ENCODE results near the gene PATL2.
"Not testable (repeated sequence)": the region's sequence is repeated elsewhere in the genome, so short reads cannot be mapped to it uniquely, and the experiment has no call there.

The PATL2 gene

GRCh38 chr15:44711096-44711742 is at the start of gene PATL2, which contains the start of gene B2M:
Gene PATL2 (minus strand): TSS chr15:44711323. CDS start chr15:44676490, 34,833 bp downstream.
Gene B2M (plus strand): TSS chr15:44711517. CDS start chr15:44711547, 30 bp downstream.
- peak; percentile 96 for DNase-seq (ENCODE audit: low spot score)

DNA sequence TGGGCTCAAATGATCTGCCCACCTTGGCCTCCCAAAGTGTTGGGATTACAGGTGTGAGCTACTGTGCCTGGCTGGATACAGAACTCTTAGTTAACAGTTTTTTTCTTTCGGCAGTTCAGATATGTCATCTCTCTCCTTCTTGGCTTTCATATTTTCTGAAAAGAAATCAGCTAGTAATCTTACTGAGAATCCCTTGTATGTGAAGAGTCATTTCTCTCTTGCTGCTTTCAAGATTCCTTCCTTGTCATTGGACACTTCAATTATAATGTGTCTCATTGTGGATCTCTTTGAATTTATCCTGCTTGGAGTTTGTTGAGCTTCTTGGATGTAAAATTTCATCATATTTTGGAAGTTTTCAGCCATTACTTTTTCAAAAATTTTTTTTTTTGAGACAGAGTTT is 42.2 kb upstream of the PATL2 start:
- no peak for DNase-seq (ENCODE audit: low spot score)

GRCh38 chr15:44743454-44743853 is 32.3 kb upstream of the PATL2 start:
- not testable (repeated sequence) for DNase-seq (ENCODE audit: low spot score)

- DNase-seq (ENCODE audit: low spot score) = not testable (repeated sequence)
Measured at GRCh38 chr15:44739222-44739847, 28.2 kb upstream of the PATL2 start.

- peak; percentile 57 for DNase-seq (ENCODE audit: low spot score)
Measured at GRCh38 chr15:44738340-44738984, 27.3 kb upstream of the PATL2 start.

DNA sequence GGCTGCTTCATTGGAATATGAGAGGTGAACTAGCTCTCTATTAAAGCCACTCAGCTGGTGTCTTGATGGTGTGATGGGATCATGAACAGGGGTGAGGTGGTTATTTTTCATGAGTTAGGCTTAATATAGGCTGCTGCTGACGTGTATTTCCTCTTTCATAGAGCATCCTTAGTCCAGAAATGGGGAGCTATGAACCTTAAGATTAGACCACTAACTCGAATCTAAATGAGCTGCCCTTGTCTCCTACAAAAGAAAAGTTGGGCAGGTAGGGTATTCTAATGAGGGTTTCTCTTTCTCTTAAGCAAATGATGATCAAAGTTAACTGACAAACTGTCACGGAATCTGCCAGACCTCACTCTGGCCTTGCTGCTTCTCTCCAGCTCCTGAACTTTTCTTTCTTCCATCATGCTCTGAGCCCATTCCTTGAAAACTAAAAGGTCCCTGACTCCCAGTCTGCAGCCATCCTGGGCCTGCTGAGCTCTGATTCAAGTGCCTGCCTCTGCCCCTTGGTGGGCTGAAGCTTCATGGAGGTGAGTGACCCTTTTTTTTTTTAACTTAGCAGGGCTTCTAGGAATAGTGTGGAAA is 25.1 kb upstream of the PATL2 start, which contains the start of gene TRIM69:
Gene TRIM69, plus strand, starts transcription at position 348 of the 585 bp plus-strand sequence. Its CDS starts 177 bp downstream, at position 525.
- DNase-seq (ENCODE audit: low spot score) = no peak

DNA sequence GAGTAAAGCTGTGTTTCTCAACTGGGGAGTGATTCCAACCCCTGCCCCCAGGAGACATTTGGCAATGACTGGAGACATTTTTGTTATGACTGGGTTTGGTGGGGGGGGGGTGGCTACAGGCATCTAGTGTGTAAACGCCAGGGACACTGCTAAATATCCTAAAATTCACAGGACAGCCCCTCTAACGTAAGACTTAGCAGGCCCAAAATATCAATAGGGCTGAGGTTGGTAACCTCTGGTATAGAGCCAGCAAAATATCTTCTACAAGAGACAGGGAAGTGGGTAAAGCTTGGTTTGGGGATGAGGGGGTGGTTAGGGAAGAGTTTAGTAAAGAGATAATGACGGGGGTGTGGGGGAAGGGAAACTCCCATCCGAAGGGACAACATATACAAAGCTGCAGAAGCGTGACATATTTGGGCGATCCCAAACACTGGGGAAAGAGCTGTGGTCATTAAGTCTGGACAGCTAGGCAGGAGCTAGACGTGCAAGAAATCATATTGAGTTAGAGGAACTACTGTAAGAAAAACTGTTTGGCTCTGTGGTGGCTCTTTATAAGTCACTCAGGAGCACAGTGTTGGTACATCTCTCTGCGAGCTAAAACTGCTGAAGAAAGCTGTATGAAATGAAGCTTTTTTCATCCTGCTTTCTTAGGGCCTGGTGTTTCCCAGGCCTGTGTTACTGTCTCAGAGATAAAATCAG is 24.5 kb upstream of the PATL2 start:
- no peak for DNase-seq (ENCODE audit: low spot score)

DNA sequence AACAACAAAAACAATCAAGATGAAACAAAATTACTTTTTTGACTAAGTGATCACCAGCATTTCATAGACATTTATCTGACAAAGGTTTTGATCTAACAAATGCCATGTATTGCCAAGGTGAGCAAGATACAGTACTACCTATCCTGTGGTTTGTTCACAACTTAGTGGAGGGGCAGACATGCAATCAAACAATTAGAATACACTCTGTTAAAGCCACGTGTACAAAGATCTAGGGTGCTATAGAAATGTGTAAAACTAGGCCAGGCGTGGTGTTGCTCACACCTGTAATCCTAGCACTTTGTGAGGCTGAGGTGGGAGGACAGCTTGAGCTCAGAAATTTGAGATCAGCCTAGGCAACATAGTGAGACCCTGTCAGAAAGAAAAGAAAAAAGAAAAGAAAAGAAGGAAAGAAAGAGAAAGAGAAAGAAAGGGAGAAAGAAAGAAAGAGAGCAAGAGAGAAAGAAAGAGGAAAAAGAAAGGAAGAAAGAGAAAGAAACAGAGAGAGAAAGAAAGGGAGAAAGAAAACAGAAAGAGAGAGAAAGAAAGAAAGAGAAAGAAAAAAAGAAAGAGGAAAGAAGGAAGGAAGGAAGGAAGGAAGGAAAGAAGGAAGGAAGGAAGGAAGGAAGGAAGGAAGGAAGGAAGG is 23.8 kb upstream of the PATL2 start:
- DNase-seq (ENCODE audit: low spot score) = no peak

- DNase-seq (ENCODE audit: low spot score) = no peak
Measured at GRCh38 chr15:44729408-44730127, 18.4 kb upstream of the PATL2 start.

GRCh38 chr15:44728576-44729407 is 17.7 kb upstream of the PATL2 start:
- DNase-seq (ENCODE audit: low spot score) = peak; percentile 97

DNA sequence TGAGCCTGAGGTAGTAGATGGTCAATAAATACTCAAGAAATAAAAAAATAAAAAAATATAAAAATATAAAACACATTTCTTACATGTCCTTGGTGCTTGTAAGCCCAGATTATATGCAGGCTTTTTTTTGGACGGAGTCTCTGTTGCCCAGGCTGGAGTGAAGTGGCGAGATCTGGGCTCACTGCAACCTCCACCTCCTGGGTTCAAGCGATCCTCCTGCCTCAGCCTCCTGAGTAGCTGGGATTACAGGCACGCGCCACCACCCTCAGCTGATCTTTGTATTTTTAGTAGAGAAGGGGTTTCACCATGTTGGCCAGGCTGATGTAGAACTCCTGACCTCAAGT is 17.1 kb upstream of the PATL2 start:
- not testable (repeated sequence) for DNase-seq (ENCODE audit: low spot score)

DNA sequence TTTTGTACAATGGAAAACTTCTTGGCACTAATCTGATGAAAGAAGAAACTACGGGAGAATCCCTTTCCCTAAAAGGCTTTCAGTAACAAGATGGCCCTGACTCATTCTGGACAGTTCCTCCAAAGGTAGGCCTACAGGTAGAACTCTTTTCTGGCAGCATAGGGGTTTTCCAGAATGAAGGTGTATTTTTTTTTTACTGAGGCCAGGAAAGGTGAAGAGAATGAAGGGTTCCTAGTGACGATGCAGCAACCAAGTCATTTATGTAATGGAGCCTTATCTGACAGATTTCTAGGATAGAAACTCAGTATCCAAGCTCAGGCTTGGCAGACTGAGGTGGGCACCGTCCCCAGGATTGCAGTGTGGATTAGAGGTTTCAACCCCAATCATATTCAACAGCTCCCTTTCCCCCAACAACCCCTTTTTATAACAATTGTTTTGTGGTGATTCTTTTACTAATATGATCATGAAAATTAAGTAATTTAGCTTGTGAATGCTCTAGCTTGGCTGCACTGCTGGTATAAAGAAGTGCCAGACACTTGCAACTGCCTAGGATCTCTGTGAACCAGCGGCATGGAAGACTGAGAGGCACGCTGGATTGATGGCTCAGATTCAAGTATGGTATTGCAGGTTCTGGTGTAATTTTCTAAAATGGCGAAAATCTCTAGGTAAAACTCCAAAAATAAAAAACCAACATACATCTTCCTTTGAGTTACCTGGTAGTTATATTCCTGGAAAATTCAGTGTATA is 16.5 kb upstream of the PATL2 start:
- DNase-seq (ENCODE audit: low spot score) = no peak

DNA sequence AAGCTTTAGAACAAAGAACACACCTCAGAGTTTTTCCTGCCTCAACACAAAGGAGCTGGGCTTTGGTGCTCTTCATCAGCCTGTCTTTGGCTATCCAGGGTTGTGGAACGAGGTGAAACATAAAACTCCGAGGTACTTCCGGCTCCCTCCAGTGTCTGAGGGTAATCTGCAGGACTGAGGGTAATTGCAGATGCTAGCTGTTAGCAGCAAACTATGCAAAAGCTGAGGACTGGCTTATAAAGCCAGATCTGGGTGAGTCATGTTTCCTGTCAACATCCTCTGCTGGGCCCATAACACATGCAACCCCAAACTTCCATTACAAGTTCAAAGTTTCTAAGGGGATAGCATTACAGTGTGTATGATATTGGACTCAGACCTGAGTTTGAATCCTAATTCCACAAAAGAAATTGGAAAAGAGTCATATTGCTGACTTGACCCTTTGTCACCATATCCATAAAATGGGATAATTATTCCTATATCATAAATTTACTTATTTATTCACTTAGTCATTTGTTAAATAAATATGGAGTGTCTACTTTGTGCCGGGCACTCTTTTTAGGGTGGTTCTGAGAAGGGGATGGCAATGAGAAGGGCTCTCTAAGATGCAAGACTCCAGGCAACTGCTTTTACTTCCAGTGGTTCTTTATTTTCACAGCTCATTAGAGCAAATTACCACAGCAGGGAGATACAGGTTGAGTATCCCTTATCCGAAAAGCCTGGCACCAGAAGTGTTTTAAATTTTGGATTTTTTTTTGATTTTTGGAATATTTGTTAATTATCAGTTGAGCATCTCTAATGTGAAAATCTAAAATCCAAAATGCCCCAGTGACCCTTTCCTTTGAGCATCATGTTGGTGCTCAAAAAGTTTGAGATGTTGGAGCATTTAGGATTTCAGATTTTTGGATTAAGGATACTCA is 15.7 kb upstream of the PATL2 start:
- DNase-seq (ENCODE audit: low spot score) = no peak

GRCh38 chr15:44726136-44726535 is 15.0 kb upstream of the PATL2 start:
- DNase-seq (ENCODE audit: low spot score) = no peak

DNA sequence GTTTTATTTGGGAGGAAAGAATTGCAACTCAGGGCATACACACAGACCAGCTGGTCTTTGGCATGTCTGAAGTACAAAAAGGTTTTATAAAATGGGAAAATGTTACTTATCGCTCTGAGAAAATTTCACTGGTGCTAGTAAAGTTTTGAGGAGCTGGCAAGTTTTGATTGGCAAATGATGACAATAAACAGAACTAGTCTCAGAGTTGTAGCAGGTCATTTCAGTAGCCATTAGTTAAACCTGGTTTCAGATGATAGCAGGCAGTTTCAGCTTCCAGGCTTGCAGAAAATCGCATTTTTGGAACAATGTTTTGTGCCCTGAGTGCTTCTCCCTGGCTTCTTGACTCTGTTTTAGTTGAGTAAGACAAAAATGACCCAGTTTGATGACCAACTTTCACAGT is 10.9 kb upstream of the PATL2 start:
- DNase-seq (ENCODE audit: low spot score) = no peak

DNA sequence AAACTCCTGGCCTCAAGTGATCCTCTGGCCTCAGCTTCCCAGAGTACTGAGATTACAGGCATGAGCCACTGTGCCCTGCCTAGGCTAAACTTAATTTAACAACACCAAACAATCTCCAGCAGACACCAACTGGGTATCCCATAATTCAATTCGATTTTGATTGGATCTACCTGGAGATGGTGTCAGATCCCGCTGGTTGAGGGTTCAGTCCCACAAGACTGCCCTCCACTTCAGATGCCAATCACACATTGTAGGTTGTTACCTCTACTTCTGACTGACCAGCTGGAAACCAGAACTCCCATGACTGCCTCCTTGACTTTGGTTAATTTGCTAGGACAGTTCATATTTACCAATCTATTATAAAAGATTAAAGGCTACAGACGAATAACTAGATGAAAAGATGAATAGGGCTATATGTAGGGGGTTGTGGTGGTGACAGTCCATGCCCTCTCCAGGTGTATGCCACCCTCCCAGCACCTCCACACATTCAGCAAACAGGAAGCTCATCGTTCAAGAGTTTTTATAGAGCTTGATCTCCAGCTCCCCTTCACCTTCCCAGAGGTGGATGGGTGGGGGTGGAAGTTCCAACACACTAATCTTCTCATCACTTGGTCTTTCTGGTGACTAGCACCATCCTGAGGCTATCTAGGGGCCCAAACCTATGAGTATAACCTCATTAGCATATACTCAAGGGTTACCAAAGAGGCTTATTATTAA is 9.5 kb upstream of the PATL2 start:
- no peak for DNase-seq (ENCODE audit: low spot score)

GRCh38 chr15:44720000-44720435 is 8.9 kb upstream of the PATL2 start:
- DNase-seq (ENCODE audit: low spot score) = not testable (repeated sequence)
